GM12878 (cell line): ENCODE measurements around the gene CTRB1.

Source experiments
- MYB ChIP-seq: fragments of 150-350 bp; IDR thresholded peaks from 2 replicates; pipeline ENCODE4 v1.6.1; 2014; ENCODE audit warnings: mild to moderate bottlenecking, low read depth, low read length, borderline replicate concordance
- TAF1 ChIP-seq: IDR thresholded peaks from 2 replicates; pipeline ENCODE4 v1.6.1; 2011; ENCODE audit warnings: mild to moderate bottlenecking, low read depth, low read length, borderline replicate concordance
- TCF7 ChIP-seq: IDR thresholded peaks from 2 replicates; pipeline ENCODE4 v1.6.1; 2014; ENCODE audit warnings: antibody characterized with exemption, borderline replicate concordance
- TF ChIP-seq, protein P1 (sequence below), 3 experiments: IDR thresholded peaks in 2 of 3; conservative IDR thresholded peaks in 1 of 3; 2 replicates each; pipeline ENCODE4 v1.5.1; 2011; ENCODE audit warnings: low read depth in 3 of 3, low read length in 3 of 3, mild to moderate bottlenecking in 3 of 3, control low read depth in 2 of 3, moderate library complexity in 2 of 3, inconsistent platforms in 1 of 3, mixed read lengths in 1 of 3; ENCODE audit not compliant: control insufficient read depth in 2 of 3, insufficient read depth in 1 of 3; ENCODE audit errors: extremely low read depth in 1 of 3

DNA sequence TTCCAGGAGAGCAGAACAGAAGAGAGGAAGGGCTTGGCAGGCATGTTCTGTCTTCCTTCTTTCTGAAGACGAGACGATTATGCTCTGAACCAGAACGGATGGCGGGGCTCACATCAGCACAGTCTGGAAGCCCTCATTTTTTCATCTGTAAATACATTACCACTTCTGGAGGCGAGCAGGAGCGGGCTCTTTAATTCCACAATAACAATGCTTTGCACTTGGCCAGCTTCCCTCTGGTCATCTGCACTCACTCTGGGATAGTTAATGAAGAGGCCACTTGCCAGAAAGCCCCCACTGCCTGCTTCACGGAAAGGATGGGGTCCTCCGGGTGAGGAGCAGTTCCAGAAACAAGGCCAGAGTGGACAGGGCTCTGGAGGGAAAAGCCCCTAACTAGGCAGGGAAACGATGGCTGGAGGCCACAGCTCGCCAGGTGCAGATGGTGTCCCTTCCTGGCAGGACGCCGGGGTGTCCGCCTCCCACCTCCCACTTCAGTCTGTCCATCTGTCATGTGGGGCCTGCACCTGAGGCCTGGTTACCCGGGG, 45.7 kb downstream of the CTRB1 start:
- TF ChIP-seq, protein P1, sequence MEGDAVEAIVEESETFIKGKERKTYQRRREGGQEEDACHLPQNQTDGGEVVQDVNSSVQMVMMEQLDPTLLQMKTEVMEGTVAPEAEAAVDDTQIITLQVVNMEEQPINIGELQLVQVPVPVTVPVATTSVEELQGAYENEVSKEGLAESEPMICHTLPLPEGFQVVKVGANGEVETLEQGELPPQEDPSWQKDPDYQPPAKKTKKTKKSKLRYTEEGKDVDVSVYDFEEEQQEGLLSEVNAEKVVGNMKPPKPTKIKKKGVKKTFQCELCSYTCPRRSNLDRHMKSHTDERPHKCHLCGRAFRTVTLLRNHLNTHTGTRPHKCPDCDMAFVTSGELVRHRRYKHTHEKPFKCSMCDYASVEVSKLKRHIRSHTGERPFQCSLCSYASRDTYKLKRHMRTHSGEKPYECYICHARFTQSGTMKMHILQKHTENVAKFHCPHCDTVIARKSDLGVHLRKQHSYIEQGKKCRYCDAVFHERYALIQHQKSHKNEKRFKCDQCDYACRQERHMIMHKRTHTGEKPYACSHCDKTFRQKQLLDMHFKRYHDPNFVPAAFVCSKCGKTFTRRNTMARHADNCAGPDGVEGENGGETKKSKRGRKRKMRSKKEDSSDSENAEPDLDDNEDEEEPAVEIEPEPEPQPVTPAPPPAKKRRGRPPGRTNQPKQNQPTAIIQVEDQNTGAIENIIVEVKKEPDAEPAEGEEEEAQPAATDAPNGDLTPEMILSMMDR (IDR thresholded peaks at IDR 0.05 in 2 of 3, conservative IDR thresholded peaks at IDR 0.05 in 1 of 3; ENCODE audit: control insufficient read depth in 2 of 3, extremely low read depth in 1 of 3, insufficient read depth in 1 of 3, low read depth in 3 of 3, low read length in 3 of 3) = no peak
- no peak for TF ChIP-seq MYB
- no peak for TF ChIP-seq TCF7
- TF ChIP-seq TAF1 = no peak
